ENCODE results near the gene CSNK1D.
A peak's percentile ranks its signal among the peaks of the same experiment; 100 is the strongest.

The CSNK1D gene

DNA sequence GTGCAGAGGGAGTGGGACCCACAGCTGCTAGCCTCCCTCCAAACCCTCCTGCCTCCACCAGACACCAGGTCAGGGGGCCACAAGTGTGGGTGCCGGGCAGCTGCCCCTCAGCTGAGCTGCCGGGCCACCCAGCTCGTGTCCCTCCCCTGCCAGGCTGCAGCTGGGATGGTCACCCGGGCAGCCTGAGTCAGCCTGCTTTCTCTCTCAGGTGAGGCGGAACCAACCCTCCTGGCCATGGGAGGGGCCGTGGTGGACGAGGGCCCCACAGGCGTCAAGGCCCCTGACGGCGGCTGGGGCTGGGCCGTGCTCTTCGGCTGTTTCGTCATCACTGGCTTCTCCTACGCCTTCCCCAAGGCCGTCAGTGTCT is 37.7 kb downstream of the CSNK1D start (continued):
- TF ChIP-seq PRDM10 (tag by site-specific recombination; IDR thresholded peaks at IDR 0.05) (no peak), ZNF10 (tag by site-specific recombination; IDR thresholded peaks at IDR 0.05) (no peak), ZBTB8A (tag by site-specific recombination; IDR thresholded peaks at IDR 0.05) (no peak)

DNA sequence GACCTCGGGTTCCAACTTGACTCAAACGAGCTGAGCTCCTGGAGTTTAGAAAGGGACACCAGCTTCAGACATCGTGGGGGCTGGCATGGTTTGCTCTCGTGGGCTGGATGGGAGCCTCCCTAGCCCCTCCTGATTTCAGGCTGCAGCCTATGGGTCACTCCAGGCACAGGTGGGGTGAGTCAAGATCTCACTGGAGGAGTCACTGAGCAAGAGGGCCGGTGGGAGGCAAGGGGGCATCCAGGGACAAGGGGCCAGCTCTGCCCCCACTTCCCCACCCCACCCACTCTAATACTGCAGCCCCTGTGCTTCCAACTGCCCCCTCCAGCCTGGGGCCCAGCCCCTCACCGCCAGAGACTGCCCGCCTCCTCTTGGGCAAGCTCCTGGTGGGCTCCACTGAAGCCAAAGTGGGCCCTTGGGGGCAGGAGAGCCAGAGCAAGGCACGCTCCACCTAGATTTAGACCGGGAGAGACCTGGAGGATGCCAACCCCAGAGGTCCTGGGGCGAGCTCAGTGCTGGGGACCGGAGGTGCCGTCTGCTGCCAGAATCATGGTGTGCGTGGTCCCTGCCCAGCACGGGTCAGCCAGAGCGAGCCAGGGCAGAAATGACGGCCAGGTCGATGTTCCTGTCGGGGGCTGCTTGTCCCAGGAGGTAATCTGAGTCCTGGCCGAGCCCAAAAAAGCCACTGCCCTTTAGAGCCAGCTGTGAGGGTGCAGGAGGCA is 38.3 kb downstream of the CSNK1D start:
- Histone ChIP-seq H3K4me1 (ENCODE audit: control insufficient read depth, insufficient read depth, low read length) (peaks cover 15% of the 10 kb centered on the region), H3K4me3 (ENCODE audit: low read depth, low read length) (no peak overlapping the region), H3K36me3 (ENCODE audit: control insufficient read depth in 2 of 2, insufficient read depth in 1 of 2, low read length in 2 of 2) (peaks cover 0 to 10% of the 10 kb centered on the region in 2 experiments; a peak in 1 of 3 replicates), H3K27ac (ENCODE audit: extremely low read depth, low read depth, low read length) (no peak overlapping the region), H3K9me3 (ENCODE audit: control insufficient read depth, insufficient read depth, low read depth, low read length) (no peaks in the 10 kb centered on the region)
- POLR2A ChIA-PET = interaction anchor here (0.5 to 2.5 kb wide), 6 partner anchors 15 to 92 kb away, joined by 3 to 13 read pairs (median 5); partner anchors contain the start of gene CSNK1D
- no peak for TF ChIP-seq ZNF223 (tag by site-specific recombination; IDR thresholded peaks at IDR 0.05)
- no peak for TF ChIP-seq ZFP41 (tag by site-specific recombination; IDR thresholded peaks at IDR 0.05; ENCODE audit: borderline replicate concordance)
- no peak for TF ChIP-seq KLF17 (tag by site-specific recombination; IDR thresholded peaks at IDR 0.05)
- TF ChIP-seq EGR2 (tag by site-specific recombination; IDR thresholded peaks at IDR 0.05; ENCODE audit: low read depth) = peak; percentile 9; the same call in 1 of the 2 replicates
- TF ChIP-seq BCL11B (tag by site-specific recombination; IDR thresholded peaks at IDR 0.05; ENCODE audit: low read depth) = no peak
- peak; percentile 11; the same call in 1 of the 2 replicates for TF ChIP-seq HIC1 (tag by site-specific recombination; IDR thresholded peaks at IDR 0.05)
- TF ChIP-seq ZNF354C (tag by site-specific recombination; IDR thresholded peaks at IDR 0.05; ENCODE audit: borderline replicate concordance, low read depth) = no peak
- TF ChIP-seq ZNF114 (tag by site-specific recombination; IDR thresholded peaks at IDR 0.05) = no peak
- TF ChIP-seq GFI1B (tag by site-specific recombination; IDR thresholded peaks at IDR 0.05) = no peak
- TF ChIP-seq KLF8 (tag by site-specific recombination; IDR thresholded peaks at IDR 0.05) = no peak
- no peak for TF ChIP-seq ZBTB44 (tag by site-specific recombination; IDR thresholded peaks at IDR 0.05)
- CTCF ChIA-PET = interaction anchor here (0.6 to 3.1 kb wide), 27 partner anchors 9 to 667 kb away, joined by 3 to 27 read pairs (median 4); no protein-coding TSS in a partner anchor
